Activated CD8-positive, alpha-beta memory T cell treated with anti-CD3 and anti-CD28 coated beads for 4 hours (primary cell): ENCODE results near the gene GEMIN4.
A peak's percentile ranks its signal among the peaks of the same experiment; 100 is the strongest.
"Not testable (repeated sequence)": the region's sequence is repeated elsewhere in the genome, so short reads cannot be mapped to it uniquely, and the experiment has no call there.

Experiments used
- DNase-seq, 2 donors: peaks; one replicate each; pipeline ENCODE4 v3.0.0-alpha.2; 2020; ENCODE audit warnings: low read depth in 2 of 2

GEMIN4 gene

DNA sequence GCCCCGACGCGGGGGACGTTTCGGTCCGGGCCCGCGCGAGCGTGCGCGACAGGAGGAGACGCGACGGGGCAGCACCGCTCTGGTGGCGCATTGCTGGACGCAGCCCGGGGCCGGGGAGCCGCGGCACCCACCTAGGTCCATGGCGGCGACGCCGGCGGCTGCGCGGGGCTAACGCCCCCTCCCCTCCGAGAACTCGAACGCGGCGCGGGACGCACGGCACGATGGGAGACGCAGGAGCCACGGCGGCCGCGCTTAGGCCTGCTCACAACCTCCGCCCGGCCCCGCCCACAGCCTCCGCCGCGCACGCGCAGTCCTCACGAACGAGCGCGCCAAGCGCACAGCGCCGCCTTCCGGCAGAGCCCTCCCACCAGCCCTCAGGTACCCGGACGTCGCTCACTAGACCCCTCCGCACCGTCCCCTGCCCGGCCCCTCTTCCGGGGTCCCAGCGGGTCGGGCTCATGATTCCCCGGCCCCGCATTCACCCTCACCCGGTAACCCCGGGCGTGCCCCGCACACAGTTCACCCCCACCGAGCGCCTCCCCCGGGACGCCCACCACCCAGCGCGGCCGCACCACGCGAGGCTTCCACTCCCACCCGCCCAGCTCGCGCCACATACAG, at the start of gene GEMIN4:
Gene GEMIN4 (minus strand): TSS at position 263 of the 618 bp plus-strand sequence. CDS start 122 bp downstream, at position 141.
- peak; percentile 92 to 96 for DNase-seq

DNA sequence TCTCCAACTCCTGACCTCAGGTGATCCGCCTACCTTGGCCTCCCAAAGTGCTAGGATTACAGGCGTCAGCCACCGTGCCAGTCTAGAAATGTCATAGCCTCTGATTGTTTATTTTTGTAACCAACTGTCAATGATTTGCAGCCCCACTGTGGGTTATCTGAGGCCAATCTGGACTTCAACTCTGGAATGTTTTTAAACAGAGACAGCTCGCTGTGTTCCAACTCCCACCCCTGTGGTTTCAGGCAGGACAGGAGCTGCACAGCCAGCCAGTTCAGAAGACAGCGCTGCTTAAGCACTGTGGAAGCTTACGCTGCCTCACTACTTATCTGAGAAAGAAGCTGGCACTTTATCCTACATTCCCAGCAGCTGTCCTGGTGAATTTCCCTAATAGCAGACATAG, 49.6 kb upstream of the GEMIN4 start:
- no peak for DNase-seq

DNA sequence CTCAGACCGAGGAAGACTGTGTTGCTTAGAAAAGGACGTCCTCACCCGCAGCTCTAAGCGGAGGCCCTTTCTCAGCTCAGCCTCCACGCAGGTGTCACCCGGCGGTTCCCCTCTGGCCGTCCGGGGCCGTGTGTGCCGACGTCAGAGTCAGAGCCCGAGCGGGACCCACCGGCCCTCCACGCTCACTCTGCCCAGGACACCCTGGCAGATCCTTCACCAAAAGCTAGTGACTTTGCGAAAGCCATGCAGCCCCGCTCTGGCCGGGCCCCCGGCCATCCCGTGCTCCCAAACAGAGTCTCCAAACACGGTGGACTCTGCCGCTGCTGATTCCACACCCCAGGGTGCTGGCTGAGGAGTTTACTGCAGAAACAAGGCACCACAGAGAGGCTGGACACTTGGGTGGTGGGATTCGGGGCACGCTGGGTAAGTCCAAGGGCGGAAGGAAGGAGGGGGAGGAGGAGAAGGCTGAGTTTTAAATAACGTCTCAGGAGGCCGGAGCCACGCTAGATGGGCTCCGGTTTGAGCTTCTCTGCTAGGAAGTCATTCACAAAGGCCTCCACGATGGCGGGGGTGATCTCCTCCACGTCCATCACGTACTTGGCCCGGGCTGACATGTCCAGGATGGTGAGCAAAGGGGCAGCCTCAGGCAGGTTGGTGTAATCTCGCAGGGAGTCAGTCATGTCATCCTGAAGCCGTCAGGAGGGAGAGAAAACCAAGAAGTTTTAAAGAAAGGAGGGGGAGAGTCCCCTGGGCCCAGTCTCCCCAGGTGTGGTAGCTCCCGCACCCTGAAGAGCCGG, 48.6 kb upstream of the GEMIN4 start:
- DNase-seq, result no peak

DNA sequence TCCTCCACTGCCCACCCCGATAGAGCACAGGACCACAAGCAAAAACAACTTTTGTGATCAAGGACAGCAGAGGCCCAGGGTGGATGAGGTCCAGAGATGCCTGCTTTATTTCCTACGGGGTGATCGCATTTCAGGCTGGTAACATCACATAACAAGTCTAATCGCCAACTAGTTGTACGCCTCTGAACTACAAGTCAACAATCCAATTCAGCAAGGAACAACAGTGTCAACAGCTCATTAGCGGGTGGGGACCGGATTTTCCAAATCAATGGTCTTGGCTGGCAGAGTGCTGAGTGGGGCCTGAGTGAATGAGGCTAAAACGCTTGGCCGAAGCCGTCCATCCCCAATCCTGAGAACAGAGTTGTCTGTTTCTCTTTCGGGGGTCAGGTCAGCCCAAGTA, 47.2 kb upstream of the GEMIN4 start:
- no peak for DNase-seq

DNA sequence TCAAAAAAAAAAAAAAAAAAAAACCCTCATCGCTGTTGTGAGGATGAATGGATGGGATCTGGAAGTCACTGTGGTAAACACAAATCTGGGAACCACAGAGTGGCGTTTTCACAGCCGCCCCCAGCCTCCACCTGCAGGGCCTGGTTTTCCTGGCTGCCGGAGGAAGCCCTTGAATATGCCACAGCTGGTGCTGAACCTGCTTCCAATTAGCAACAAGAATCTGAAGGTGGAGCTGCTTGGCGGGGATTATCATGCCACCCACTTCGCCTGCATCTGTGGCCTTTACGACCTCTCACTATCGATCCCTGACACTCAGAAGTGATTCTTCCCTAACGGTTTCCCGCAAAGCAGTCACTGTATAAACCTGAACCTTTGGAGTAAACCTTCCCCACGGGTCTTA, 46.2 kb upstream of the GEMIN4 start:
- no peak for DNase-seq

DNA sequence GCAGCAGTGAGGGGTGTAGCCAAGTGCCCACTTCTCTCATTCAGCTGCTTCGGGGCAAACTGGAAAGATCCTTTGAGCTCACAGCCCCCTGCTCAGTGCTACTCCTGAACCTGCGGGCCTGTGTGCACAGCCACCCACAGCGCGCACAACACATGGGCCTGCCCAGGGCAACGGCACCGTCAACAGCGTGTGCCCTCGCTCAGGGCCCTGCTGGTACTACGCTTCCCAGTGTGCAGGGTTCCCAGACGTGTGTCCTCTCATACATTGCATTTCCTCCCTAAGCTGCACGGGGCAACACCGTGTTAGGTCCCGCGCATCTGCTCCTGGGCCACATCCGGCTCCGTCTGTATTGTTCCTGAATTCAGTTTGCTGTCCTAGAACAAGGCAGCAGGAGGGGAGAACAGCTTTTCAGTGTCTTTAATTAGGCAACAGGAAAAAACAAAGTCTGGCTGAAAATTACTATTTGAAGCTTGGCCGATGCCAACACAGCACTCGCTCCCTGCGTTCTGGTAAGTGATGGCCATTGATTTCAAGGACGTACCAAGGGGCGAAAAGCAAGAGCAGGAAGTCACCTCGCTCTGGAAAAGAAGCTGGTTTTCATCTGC, 45.3 kb upstream of the GEMIN4 start:
- DNase-seq, result no peak

DNA sequence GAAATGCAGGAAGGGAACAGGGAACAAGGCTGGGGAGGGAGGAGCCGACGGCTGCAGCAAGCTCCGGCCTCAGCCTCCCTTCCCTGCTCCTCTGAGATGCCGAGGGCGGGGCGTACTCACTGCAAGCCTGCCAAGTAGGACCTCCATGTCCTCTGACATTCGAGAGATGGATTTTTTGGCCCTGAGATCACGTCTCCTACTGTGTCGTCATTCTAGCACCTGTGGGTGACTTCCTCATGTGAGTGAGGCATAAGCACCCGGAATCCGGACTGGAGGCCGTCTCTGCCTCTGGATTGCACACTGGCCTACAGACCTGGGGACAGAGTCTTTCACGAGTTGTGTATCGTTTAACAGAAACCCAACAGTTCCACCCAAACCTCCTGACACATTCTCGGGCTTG, 44.5 kb upstream of the GEMIN4 start:
- DNase-seq, result no peak

- no peak for DNase-seq
Measured at GRCh38 chr17:795721-796120, 43.7 kb upstream of the GEMIN4 start.

DNA sequence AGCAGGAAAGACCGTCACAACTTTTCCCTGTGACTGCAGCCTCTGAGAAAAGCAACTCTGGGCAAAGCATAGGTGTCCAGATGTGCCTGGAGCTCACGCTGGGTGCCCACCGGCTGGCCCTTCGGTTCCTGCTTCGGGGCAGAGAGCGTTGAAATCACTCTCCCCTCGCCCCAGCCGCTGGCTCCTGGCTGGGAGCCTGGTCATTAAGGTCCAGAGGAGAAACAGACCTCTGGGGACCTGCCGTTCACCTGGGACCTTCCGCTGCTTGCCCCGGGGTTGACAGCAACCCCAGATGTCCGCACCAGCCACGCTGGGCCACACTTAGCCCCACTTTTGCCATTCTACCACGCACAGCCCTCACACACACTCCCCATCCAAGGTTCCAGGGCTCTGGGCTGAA, 43.2 kb upstream of the GEMIN4 start:
- no peak for DNase-seq

DNA sequence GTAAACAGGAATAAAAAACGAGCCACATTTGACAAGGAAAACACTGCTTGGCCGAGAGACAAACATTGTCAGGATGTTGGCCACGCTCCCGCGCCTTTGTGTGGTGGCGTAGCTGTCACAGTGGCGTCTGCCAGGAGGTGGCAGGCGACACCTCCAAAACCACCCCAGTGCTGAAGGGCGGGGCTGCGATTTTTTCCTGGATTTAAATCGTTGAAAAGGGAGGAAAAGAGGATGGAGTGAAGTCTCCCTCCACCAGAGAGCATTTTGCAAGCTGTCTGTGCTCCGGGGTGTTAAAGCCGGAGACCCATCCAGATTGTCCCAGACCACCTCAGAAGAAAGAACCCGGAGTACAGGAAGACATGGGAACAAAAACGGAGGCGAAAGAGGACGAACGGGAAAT, 42.8 kb upstream of the GEMIN4 start:
- no peak for DNase-seq

DNA sequence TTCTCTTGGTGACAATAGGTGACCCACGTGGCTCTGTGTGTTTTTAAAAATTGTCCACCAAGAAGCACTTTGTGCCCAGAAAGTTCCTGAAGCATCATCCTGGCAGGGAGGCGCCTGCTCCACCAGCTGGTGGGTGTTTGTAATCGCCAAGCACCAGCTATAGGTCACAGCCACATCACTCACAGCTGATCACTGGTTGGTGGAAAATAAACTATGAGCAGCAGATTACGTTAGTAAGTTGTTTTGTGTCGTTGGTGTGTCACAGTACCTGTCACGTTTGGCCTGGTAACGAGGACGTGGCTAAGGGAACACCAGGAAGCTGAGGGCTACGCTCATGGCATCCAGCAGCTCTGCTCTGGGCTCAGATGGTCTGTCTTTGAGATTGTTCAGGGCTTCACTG, 40.2 kb upstream of the GEMIN4 start:
- DNase-seq, result no peak

DNA sequence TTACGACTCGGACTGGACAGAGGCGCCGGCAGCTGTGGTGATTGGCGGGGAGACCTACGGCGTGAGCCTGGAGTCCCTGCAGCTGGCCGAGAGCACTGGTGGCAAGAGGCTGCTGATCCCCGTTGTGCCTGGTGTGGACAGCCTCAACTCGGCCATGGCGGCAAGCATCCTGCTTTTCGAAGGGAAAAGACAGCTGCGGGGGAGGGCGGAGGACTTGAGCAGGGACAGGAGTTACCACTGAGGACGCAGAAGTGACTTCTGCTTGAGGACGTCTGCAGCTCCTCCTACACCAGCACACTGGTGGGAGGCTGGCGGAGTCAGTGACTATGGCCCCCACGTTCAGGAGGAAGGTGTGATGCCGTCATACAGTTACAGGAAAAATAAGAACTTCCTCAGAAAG, 39.8 kb upstream of the GEMIN4 start:
- no peak for DNase-seq

DNA sequence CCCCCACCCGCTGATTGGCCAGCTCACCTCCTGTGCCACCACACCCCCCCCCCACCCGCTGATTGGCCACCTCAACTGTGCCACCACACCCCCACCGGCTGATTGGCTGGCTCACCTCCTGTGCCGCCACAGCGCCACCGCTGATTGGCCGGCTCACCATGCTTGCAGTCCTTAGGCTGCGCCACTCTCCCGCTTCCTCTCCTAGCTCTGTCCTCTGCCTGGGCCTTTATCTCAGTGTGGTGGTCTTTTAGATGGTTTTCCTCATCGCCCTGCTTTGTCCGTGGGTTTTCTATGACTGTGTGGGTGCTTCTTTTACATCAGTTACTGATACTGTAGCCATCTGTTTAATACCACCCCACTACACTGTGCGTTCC, 38.8 kb upstream of the GEMIN4 start:
- not testable (repeated sequence) for DNase-seq

DNA sequence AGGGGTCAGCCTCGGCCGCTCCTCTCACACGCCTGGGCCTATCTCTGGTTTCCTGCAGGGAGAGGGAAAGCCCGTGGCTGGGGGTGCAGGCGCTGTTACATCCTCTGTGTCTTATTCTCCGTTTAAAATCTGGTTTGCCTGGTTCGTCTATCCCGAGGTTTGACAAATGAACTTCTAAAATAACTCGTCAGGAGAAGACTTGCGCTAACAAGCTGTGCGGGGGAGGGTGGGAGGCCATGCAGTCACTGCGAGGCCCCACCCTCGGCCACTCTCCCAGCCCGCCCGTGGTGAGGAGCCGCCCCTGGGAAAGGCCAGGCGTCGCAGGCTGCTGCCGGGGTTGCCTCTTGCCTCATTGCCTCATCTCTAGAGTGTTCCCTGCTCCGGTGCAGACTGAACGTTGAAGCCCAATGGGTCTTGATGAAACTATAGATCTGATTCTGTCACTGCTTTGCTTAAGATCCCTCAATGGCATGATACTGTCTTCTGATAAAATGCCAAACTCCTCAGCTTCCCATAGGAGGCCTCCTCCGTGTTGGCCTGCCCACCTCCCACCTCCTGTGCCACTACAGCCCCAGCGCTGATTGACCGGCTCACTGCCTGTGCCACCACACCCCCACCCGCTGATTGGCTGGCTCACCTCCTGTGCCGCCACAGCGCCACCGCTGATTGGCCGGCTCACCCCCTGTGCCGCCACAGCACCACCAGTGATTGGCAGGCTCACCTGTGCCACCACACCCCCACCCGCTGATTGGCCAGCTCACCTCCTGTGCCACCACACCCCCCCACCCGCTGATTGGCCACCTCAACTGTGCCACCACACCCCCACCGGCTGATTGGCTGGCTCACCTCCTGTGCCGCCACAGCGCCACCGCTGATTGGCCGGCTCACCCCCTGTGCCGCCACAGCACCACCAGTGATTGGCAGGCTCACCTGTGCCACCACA, 38.1 kb upstream of the GEMIN4 start:
- DNase-seq, result not testable (repeated sequence)

DNA sequence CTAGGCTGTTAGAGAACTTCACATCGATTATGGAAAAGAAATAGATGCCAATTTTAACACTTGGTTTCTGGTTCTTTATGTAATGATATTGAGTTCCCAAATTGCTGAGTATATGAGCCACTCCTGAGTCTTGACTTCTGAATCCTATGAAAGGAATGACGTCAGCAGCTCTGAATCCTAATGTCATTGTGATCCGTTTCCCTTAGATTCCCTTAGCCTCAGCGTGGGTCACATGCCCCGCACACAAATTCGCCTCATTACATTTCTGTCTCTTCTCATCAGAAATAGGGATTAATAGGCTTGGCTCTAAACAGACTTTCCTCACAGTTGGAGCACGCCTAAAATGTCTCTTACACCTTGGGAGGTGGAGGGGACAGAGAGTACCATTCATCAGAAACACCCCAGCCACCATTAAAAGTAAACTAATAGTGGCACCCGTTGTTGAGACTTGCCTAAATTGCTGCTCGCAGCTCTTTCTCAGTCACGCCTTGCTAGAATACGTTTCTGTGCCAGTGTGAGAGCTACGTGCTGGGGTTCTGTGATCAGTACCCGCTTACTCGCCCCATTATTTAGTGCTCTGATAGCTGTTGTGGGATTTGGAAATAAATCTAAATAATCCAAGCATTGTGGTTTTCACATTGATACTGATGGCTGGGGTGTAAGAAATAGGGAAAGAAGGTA, 37.2 kb upstream of the GEMIN4 start:
- no peak for DNase-seq

DNA sequence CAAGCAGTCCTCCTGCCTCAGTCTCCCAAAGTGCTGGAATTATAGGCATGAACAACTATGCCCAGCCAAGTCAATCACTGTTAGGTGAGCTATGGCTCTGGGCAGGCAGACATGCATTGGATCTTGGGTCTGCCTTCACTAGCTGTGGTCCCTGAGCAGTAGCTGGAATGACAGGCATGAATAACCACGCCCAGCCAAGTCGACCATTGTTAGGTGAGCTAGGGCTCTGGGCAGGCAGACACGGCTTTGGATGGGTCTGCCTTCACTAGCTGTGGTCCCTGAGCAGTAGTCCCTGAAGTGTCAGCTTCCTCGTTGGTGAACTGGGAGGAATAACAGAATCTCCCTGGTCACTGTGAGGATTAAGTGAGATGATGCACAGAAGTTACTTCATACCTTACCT, 36.5 kb upstream of the GEMIN4 start:
- no peak for DNase-seq

DNA sequence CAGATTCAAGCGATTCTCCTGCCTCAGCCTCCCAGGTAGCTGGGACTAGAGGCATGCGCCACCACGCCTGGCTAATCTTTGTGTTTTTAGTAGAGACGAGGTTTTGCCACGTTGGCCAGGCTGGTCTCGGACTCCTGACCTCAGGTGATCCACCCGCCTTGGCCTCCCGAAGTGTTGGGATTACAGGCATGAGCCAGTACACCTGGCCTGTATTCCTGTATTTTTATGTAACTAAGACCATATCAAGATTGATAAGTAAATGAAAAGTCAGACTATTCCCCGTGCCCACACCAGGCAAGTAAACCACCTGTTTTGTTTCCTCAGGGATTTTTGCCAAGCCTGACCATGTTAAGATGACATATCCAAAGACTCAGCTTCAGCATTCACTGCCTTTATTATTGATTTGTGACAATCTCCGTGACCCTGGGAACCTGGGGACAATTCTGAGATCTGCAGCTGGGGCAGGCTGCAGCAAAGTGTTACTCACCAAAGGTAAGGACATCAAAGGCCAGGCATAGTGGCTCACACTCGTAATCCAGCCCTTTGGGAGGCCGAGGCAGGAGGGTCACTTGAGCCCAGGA, 35.7 kb upstream of the GEMIN4 start:
- no peak for DNase-seq

DNA sequence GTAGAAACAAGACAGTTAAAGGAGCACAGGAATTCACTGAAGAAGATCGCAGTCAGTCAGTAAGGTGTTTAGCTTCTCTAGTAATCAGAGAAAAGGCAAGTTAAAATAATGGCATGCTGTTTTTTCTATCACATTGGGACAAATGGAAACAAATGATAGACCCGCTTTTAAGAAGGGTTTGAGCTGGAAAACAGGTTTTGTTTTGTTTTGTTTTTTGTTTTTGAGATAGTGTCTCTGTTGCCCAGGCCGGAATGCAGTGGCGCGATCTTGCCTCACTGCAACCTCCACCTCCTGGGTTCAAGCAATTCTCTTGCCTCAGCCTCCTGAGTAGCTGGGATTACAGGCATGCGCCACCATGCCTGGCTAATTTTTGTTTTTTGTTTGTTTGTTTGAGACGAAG, 33.8 kb upstream of the GEMIN4 start:
- not testable (repeated sequence) for DNase-seq

DNA sequence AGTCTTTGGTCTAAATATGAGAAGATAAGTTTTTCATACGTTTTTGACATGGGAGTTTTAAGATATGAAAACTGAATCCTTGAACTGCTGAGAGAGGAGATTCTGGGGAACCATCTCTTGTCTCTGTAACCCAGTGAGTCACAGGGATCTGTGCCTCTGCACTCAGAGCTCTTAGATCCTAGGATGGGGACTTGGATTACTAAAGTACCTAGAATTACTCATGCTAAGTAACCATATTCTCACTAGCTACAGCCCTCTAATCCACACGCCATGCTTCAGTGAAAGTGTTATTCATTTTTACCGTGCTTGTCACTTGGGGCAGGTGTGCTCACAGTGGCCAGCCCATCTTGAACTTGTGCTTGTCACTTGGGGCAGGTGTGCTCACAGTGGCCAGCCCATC, 32.1 kb upstream of the GEMIN4 start:
- no peak for DNase-seq

- peak; percentile 83 to 93 for DNase-seq
Measured at GRCh38 chr17:781805-782731, 30.0 kb upstream of the GEMIN4 start, which contains the start of the genes GLOD4 and MRM3. Gene GLOD4, minus strand, starts transcription at chr17:782280. Its CDS starts 25 bp downstream, at chr17:782255. Gene MRM3, plus strand, starts transcription at chr17:782353. Its CDS starts 26 bp downstream, at chr17:782379.
